Upper lobe of left lung (tissue), 6 donors: ENCODE results near the gene P3H2. TPM values are rescaled to one million over a fixed set of nuclear protein-coding genes. Genes with fewer than 3 reads are reported as not detected.
"Not testable (repeated sequence)": the region's sequence is repeated elsewhere in the genome, so short reads cannot be mapped to it uniquely, and the experiment has no call there.

ENCODE experiments used
- ATAC-seq, 2 donors: fragments of 200-7000 bp; cut with Tn5 transposase; one replicate each; pipeline ENCODE4 v1.9.1; 2022; ENCODE audit warnings: mild to moderate bottlenecking in 2 of 2, moderate library complexity in 2 of 2; ENCODE audit not compliant: low FRiP score in 2 of 2
- DNase-seq, 2 donors: peaks; one replicate each; pipeline ENCODE4 v3.0.0-alpha.2; 2019 to 2020
- H3K27ac ChIP-seq, 4 donors: fragments of 200-600 bp; sonication (generic); one replicate each; pipeline ENCODE4 v1.5.1; 2016 to 2019
- H3K27me3 ChIP-seq, 4 donors: fragments of 200-600 bp; sonication (generic); one replicate each; pipeline ENCODE4 v1.5.1; 2017 to 2019
- H3K36me3 ChIP-seq, 4 donors: fragments of 200-600 bp; sonication (generic); one replicate each; pipeline ENCODE4 v1.5.1; 2016 to 2019
- H3K4me1 ChIP-seq, 4 donors: fragments of 200-600 bp; sonication (generic); one replicate each; pipeline ENCODE4 v1.5.1; 2018 to 2019
- H3K4me3 ChIP-seq, 4 donors: fragments of 200-600 bp; sonication (generic); one replicate each; pipeline ENCODE4 v1.5.1; 2017 to 2019; ENCODE audit warnings: mild to moderate bottlenecking in 2 of 4, moderate library complexity in 1 of 4
- H3K9me3 ChIP-seq, 4 donors: fragments of 200-600 bp; sonication (generic); one replicate each; pipeline ENCODE4 v1.5.1; 2018 to 2019
- EP300 ChIP-seq, 4 donors: sonication (generic); formaldehyde crosslinking; IDR thresholded peaks; one replicate each; pipeline ENCODE4 v1.5.1; 2017; ENCODE audit warnings: antibody characterized with exemption in 4 of 4, control low read depth in 2 of 4
- POLR2A ChIP-seq, 4 donors: fragments of 450-650 bp; IDR thresholded peaks; one replicate each; pipeline ENCODE4 v1.5.1; 2016 to 2017; ENCODE audit warnings: antibody characterized with exemption in 4 of 4, mild to moderate bottlenecking in 2 of 4
- POLR2AphosphoS5 ChIP-seq, 2 donors: sonication (generic); formaldehyde crosslinking; IDR thresholded peaks; one replicate each; pipeline ENCODE4 v1.5.1; 2017; ENCODE audit warnings: antibody characterized with exemption in 2 of 2
- WGBS, 2 donors: methylation state at CpG; one replicate each; pipeline ENCODE4 v1.1.5; 2017 to 2018; 5-methylcytosine and 5-hydroxymethylcytosine counted together
- total RNA-seq, 6 donors: library from RNA; depleted of rRNA in 4 of 6; stranded (reverse); fragments of >200 nt in 4 of 6; gene quantifications; one replicate each; pipeline versions ENCODE4 v1.1.0 to v1.2.1, GENCODE V29; 2016 to 2021
- TF ChIP-seq, protein P1 (sequence below), 6 experiments: fragments of 450-650 bp in 4 of 6; fragments of 200-600 bp in 2 of 6; sonication (generic) in 2 of 6; IDR thresholded peaks; one replicate each; pipeline ENCODE4 v1.5.1; 2016 to 2019; ENCODE audit warnings: antibody characterized with exemption in 6 of 6
- donor health status: DM: no; HTN: no; CAD: no; lungs with moderate emphysema.
- donor health status: DM: no; HTN: yes; CAD: no; lungs with severe emphysema.

The P3H2 gene
- total RNA-seq, 6 donors from 2014 or later = 42.2 to 114 (median 63.0) TPM

DNA sequence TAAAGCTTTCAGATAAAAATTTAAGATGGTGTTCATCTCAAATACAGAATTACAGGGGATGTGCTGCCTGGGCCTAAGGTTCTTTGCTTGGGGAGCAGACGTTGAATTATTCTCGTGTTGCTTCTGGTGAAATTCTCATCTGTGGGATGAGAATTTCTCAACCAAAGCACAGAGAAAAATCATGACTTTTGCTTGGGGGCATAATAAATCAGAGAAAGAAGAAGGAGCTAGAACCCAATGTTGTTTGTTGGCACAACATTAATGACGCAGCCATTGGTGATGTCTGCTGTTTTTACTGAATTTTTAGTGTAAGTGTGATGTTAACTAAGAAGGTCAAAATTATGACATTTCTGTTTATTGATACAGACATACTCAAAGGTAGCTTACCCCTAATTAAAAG is 35.7 kb downstream of the P3H2 start:
- DNase-seq (no peak), ATAC-seq (no peak)
- no peaks in the 10 kb centered on the region for H3K4me1 ChIP-seq
- no peaks in the 10 kb centered on the region for H3K9me3 ChIP-seq
- H3K27me3 ChIP-seq = no peaks in the 10 kb centered on the region
- H3K4me3 ChIP-seq = no peak overlapping the region
- whole genome bisulfite sequencing, 2 donors = 87 to 91% methylated on average over 3 of the region's 3 CpGs
- TF ChIP-seq, protein P1, sequence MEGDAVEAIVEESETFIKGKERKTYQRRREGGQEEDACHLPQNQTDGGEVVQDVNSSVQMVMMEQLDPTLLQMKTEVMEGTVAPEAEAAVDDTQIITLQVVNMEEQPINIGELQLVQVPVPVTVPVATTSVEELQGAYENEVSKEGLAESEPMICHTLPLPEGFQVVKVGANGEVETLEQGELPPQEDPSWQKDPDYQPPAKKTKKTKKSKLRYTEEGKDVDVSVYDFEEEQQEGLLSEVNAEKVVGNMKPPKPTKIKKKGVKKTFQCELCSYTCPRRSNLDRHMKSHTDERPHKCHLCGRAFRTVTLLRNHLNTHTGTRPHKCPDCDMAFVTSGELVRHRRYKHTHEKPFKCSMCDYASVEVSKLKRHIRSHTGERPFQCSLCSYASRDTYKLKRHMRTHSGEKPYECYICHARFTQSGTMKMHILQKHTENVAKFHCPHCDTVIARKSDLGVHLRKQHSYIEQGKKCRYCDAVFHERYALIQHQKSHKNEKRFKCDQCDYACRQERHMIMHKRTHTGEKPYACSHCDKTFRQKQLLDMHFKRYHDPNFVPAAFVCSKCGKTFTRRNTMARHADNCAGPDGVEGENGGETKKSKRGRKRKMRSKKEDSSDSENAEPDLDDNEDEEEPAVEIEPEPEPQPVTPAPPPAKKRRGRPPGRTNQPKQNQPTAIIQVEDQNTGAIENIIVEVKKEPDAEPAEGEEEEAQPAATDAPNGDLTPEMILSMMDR (IDR thresholded peaks at IDR 0.05) = no peak
- TF ChIP-seq POLR2AphosphoS5 (IDR thresholded peaks at IDR 0.05) (no peak), POLR2A (IDR thresholded peaks at IDR 0.05) (no peak), EP300 (IDR thresholded peaks at IDR 0.05) (no peak)
- H3K27ac ChIP-seq = no peak overlapping the region
- no peaks in the 10 kb centered on the region for H3K36me3 ChIP-seq

- H3K4me1 ChIP-seq = no peaks in the 10 kb centered on the region
- no peak for ATAC-seq
These were observed 37.1 kb downstream of the P3H2 start for GRCh38 chr3:190083635-190084034.

DNA sequence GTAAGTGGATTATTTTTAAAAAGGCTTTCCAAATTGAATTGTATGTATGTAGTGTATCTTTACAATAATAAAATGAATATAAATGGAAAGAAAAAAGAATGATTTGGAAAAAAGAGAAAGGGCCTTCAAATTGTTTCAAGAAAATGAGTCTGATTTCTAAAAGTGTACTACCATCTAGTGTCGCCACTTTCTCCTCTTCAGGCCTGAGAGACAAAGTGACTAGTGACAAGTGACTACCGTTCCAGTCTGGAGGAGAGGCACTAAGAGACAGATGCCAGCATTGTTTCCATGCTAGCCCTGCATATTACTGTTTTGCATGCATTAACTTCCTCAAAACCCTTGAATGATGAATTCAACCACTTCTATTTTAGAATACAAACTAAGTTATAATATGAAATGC is 39.3 kb downstream of the P3H2 start:
- Histone ChIP-seq H3K27me3 (no peaks in the 10 kb centered on the region), H3K27ac (no peak overlapping the region), H3K36me3 (no peaks in the 10 kb centered on the region), H3K4me1 (peaks cover 0 to 7% (median 4%) of the 10 kb centered on the region in 4 donors), H3K4me3 (no peak overlapping the region), H3K9me3 (no peaks in the 10 kb centered on the region)
- 78 to 89% methylated on average over 2 of the region's 2 CpGs for WGBS, 2 donors
- TF ChIP-seq POLR2A (IDR thresholded peaks at IDR 0.05) (no peak), EP300 (IDR thresholded peaks at IDR 0.05) (no peak), POLR2AphosphoS5 (IDR thresholded peaks at IDR 0.05) (no peak)
- TF ChIP-seq, protein P1 (IDR thresholded peaks at IDR 0.05) = no peak
- DNase-seq (no peak), ATAC-seq (no peak)

More at GRCh38 chr3:190083635-190084034, 37.1 kb downstream of the P3H2 start:
- H3K9me3 ChIP-seq = no peaks in the 10 kb centered on the region
- H3K4me3 ChIP-seq = no peak overlapping the region
- TF ChIP-seq EP300 (IDR thresholded peaks at IDR 0.05) = no peak
- no peak for TF ChIP-seq POLR2A (IDR thresholded peaks at IDR 0.05)
- no peak for TF ChIP-seq POLR2AphosphoS5 (IDR thresholded peaks at IDR 0.05)
- H3K27me3 ChIP-seq = no peaks in the 10 kb centered on the region
- no peaks in the 10 kb centered on the region for H3K36me3 ChIP-seq
- WGBS, 2 donors = 49 to 57% methylated on average over 3 of the region's 3 CpGs
- DNase-seq = no peak
- H3K27ac ChIP-seq = no peak overlapping the region

DNA sequence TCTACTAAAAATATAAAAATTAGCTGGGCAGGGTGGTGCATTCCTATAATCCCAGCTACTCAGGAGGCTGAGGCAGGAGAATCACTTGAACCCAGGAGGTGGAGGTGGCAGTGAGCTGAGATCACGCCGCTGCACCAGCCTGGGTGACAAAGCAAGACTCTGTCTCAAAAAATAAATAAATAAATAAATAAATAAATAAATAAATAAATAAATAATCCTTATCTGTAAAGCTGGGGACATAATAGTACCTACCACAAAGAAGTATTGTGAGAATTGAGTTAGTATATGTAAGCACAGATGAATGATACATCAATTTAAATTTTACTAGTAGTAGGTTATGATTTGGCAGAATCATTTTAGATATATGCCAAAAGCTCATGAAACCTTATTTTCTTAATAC is 41.5 kb downstream of the P3H2 start:
- not testable (repeated sequence) for H3K9me3 ChIP-seq, H3K27me3 ChIP-seq, H3K4me3 ChIP-seq, H3K27ac ChIP-seq, DNase-seq, H3K4me1 ChIP-seq, H3K36me3 ChIP-seq, ATAC-seq
- WGBS, 2 donors = 90 to 93% methylated on average over 2 of the region's 2 CpGs

DNA sequence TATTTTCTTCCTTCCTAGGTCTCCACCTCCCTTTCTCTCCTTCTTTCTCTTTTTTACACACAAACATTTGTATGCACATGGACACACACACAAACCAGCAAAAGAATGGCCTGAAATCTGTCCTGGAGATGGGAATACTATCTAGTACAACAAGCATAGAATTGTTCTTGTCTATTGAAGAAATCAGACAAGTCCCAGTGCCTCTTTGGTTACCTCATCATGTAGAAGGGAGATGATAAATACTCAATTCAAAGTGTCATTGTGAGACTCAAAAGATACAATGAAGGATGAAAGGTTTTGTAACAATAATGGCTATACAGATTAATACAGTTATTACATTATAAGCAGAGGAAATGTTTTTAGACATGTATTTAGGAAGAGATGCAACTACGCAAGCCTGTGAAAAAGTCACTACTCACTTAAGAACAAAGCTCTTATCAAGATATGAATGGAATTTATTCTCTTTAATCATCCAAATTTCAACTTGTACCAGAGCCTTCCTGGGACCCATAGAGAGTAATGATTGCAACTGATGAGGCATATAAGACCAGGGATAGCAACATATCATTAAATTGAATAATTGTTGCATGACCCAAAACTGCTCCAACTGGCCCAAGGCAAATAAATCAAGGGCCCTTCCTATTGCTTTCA is 43.2 kb downstream of the P3H2 start:
- DNase-seq (no peak), ATAC-seq (no peak)
- Histone ChIP-seq H3K27ac (peak overlapping the region in 2 of 4 donors; percentile 27 to 67), H3K36me3 (no peaks in the 10 kb centered on the region), H3K4me1 (peaks cover 0 to 11% (median 7%) of the 10 kb centered on the region in 4 donors), H3K4me3 (no peak overlapping the region), H3K27me3 (no peaks in the 10 kb centered on the region), H3K9me3 (no peaks in the 10 kb centered on the region)
- no peak for TF ChIP-seq POLR2AphosphoS5 (IDR thresholded peaks at IDR 0.05)
- TF ChIP-seq, protein P1 (IDR thresholded peaks at IDR 0.05) = no peak
- TF ChIP-seq POLR2A (IDR thresholded peaks at IDR 0.05) = no peak
- no peak for TF ChIP-seq EP300 (IDR thresholded peaks at IDR 0.05)
- 3 to 90% methylated on average over 1 of the region's 1 CpG for WGBS, 2 donors
